ENCODE results near the gene CYGB. TPM values are rescaled to one million over a fixed set of nuclear protein-coding genes. Genes with fewer than 3 reads are reported as not detected.
A peak's percentile ranks its signal among the peaks of the same experiment; 100 is the strongest.
"Not testable (repeated sequence)": the region's sequence is repeated elsewhere in the genome, so short reads cannot be mapped to it uniquely, and the experiment has no call there.

Gene CYGB
- total and polyA plus RNA-seq, 7 donors, result 6.4 to 14.6 (median 11.0) TPM

- H3K9me3 ChIP-seq, result no peaks in the 10 kb centered on the region
- no peaks in the 10 kb centered on the region for H3K27me3 ChIP-seq (ENCODE audit: insufficient read depth in 3 of 3, low read length in 2 of 3)
- peaks cover 61% of the 10 kb centered on the region for H3K4me1 ChIP-seq
- 66 to 84% (median 68%) methylated on average over 10 of the region's 10 CpGs for WGBS, 3 donors
- DNase-seq, result no peak
- TF ChIP-seq, protein P1, sequence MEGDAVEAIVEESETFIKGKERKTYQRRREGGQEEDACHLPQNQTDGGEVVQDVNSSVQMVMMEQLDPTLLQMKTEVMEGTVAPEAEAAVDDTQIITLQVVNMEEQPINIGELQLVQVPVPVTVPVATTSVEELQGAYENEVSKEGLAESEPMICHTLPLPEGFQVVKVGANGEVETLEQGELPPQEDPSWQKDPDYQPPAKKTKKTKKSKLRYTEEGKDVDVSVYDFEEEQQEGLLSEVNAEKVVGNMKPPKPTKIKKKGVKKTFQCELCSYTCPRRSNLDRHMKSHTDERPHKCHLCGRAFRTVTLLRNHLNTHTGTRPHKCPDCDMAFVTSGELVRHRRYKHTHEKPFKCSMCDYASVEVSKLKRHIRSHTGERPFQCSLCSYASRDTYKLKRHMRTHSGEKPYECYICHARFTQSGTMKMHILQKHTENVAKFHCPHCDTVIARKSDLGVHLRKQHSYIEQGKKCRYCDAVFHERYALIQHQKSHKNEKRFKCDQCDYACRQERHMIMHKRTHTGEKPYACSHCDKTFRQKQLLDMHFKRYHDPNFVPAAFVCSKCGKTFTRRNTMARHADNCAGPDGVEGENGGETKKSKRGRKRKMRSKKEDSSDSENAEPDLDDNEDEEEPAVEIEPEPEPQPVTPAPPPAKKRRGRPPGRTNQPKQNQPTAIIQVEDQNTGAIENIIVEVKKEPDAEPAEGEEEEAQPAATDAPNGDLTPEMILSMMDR (IDR thresholded peaks at IDR 0.05), result no peak
- H3K36me3 ChIP-seq (ENCODE audit: insufficient read depth in 1 of 2, low read depth in 1 of 2), result peaks cover 0 to 53% of the 10 kb centered on the region in 2 donors
- H3K4me3 ChIP-seq, result peak overlapping the region; percentile 82
- ATAC-seq, result no peak
- peak overlapping the region; percentile 86 for H3K27ac ChIP-seq
- intact Hi-C loops (cut with DNase I), result loop anchor here in 1 of 2 donors (2.0 kb wide), 1 partner anchor 25 kb away; the partner anchor contains the start of gene ST6GALNAC2
Observed at GRCh38 chr17:76560036-76560876, 22.7 kb upstream of the CYGB start.

- WGBS, 3 donors, result 31 to 53% (median 36%) methylated on average over 7 of the region's 7 CpGs
- DNase-seq, result not testable (repeated sequence)
Observed at GRCh38 chr17:76559460-76559859, 22.0 kb upstream of the CYGB start.

GRCh38 chr17:76558198-76559095, 20.9 kb upstream of the CYGB start:
- Histone ChIP-seq H3K4me1 (peaks cover 62% of the 10 kb centered on the region), H3K27me3 (ENCODE audit: insufficient read depth in 3 of 3, low read length in 2 of 3) (no peaks in the 10 kb centered on the region), H3K36me3 (ENCODE audit: insufficient read depth in 1 of 2, low read depth in 1 of 2) (peaks cover 0 to 37% of the 10 kb centered on the region in 2 donors), H3K27ac (peak overlapping the region; percentile 86), H3K4me3 (peak overlapping the region; percentile 82), H3K9me3 (no peaks in the 10 kb centered on the region)
- ATAC-seq, result peak in 3 of 4 donors; percentile 29 to 46 (median 31)
- TF ChIP-seq, protein P1 (IDR thresholded peaks at IDR 0.05), result peak; percentile 44
- intact Hi-C loops (cut with DNase I), result loop anchor here in 1 of 2 donors (5.0 kb wide), 1 partner anchor 154 kb away; the partner anchor contains the start of gene MXRA7
- 0 to 2% (median 1%) methylated on average over 14 of the region's 14 CpGs for whole genome bisulfite sequencing, 3 donors
- no peak for DNase-seq

More at GRCh38 chr17:76559460-76559859, 22.0 kb upstream of the CYGB start:
- intact Hi-C loops (cut with DNase I), result loop anchor here in 1 of 2 donors (5.0 kb wide), 1 partner anchor 153 kb away; the partner anchor contains the start of gene MXRA7
- Histone ChIP-seq H3K36me3 (ENCODE audit: insufficient read depth in 1 of 2, low read depth in 1 of 2) (peaks cover 0 to 47% of the 10 kb centered on the region in 2 donors), H3K4me1 (peaks cover 56% of the 10 kb centered on the region), H3K4me3 (peak overlapping the region; percentile 82), H3K27ac (peak overlapping the region; percentile 86)
- H3K27me3 ChIP-seq (ENCODE audit: insufficient read depth in 3 of 3, low read length in 2 of 3); H3K9me3 ChIP-seq; ATAC-seq: not testable (repeated sequence)

GRCh38 chr17:76557368-76558197, 20.1 kb upstream of the CYGB start:
- intact Hi-C loops (cut with DNase I), result loop anchor here in 1 of 2 donors (5.0 kb wide), 1 partner anchor 155 kb away; the partner anchor contains the start of gene MXRA7
- no peaks in the 10 kb centered on the region for H3K27me3 ChIP-seq (ENCODE audit: insufficient read depth in 3 of 3, low read length in 2 of 3)
- TF ChIP-seq, protein P1 (IDR thresholded peaks at IDR 0.05), result peak; percentile 60
- DNase-seq (peak; percentile 93 to 97), ATAC-seq (peak; percentile 92 to 94 (median 93))
- no peaks in the 10 kb centered on the region for H3K9me3 ChIP-seq
- 0 to 1% (median 1%) methylated on average over 55 of the region's 55 CpGs for WGBS, 3 donors
- H3K4me1 ChIP-seq, result peaks cover 55% of the 10 kb centered on the region
- peak overlapping the region; percentile 82 for H3K4me3 ChIP-seq
- peaks cover 0 to 29% of the 10 kb centered on the region in 2 donors for H3K36me3 ChIP-seq (ENCODE audit: insufficient read depth in 1 of 2, low read depth in 1 of 2)
- peak overlapping the region; percentile 86 for H3K27ac ChIP-seq
